ENCODE measurements around the gene ITM2C. TPM values are rescaled to one million over a fixed set of nuclear protein-coding genes. Genes with fewer than 3 reads are reported as not detected.
A peak's percentile ranks its signal among the peaks of the same experiment; 100 is the strongest.

ITM2C gene
- polyA plus RNA-seq, 3 donors, result 1.4 to 3.2 (median 2.9) TPM

GRCh38 chr2:230863031-230863430, 1.7 kb upstream of the ITM2C start:
- peaks cover 0 to 11% (median 0%) of the 10 kb centered on the region in 7 donors for H3K9me3 Mint-ChIP-seq
- H3K27ac ChIP-seq (ENCODE audit: low read depth in 1 of 2, low read length in 2 of 2), result no peak overlapping the region
- H3K4me2 ChIP-seq (replicated peaks; ENCODE audit: extremely low read depth, low read length, poor library complexity, severe bottlenecking), result no peak overlapping the region
- peaks cover 46 to 56% (median 55%) of the 10 kb centered on the region in 3 donors for H3K27me3 Mint-ChIP-seq (ENCODE audit: low read depth in 3 of 3)
- peaks cover 30% of the 10 kb centered on the region for H3K4me1 Mint-ChIP-seq
- no peak overlapping the region for H3K9ac ChIP-seq (ENCODE audit: insufficient read depth, low read length, poor library complexity, severe bottlenecking)
- no peaks in the 10 kb centered on the region for H3K9me3 ChIP-seq (replicated peaks in 1 of 2; ENCODE audit: control insufficient read depth in 1 of 2, insufficient read depth in 1 of 2, low read length in 2 of 2)
- H3K27ac Mint-ChIP-seq, result no peak overlapping the region
- no peak overlapping the region for H2AFZ ChIP-seq (ENCODE audit: insufficient read depth, low read depth, low read length, poor library complexity, severe bottlenecking)
- peaks cover 3 to 30% of the 10 kb centered on the region in 2 donors for H3K27me3 ChIP-seq (ENCODE audit: control insufficient read depth in 2 of 2, insufficient read depth in 2 of 2, low read length in 2 of 2)
- H4K20me1 ChIP-seq (ENCODE audit: insufficient read depth, low read length), result no peaks in the 10 kb centered on the region
- H3K36me3 ChIP-seq (replicated peaks in 1 of 2; ENCODE audit: control insufficient read depth in 1 of 2, insufficient read depth in 2 of 2, low read length in 2 of 2), result no peaks in the 10 kb centered on the region
- H3K36me3 Mint-ChIP-seq, result peaks cover 3 to 4% of the 10 kb centered on the region in 2 donors
- H3K4me1 ChIP-seq (ENCODE audit: control insufficient read depth in 1 of 2, insufficient read depth in 2 of 2, low read length in 2 of 2), result peaks cover 27 to 33% of the 10 kb centered on the region in 2 donors
- intact Hi-C loops (cut with micrococcal nuclease), result no loop called here
- WGBS (ENCODE audit: insufficient coverage), result 81% methylated on average over 5 of the region's 8 CpGs
- H3K79me2 ChIP-seq (ENCODE audit: insufficient read depth, low read length), result no peaks in the 10 kb centered on the region
- H3K4me3 Mint-ChIP-seq, result no peak overlapping the region
- H3K4me3 ChIP-seq (replicated peaks in 1 of 3; ENCODE audit: low read depth in 2 of 3, low read length in 3 of 3), result no peak overlapping the region
- no peak for DNase-seq
- TF ChIP-seq CTCF (IDR thresholded peaks at IDR 0.05), result no peak

GRCh38 chr2:230863442-230864121, 1.2 kb upstream of the ITM2C start:
- Histone ChIP-seq H3K79me2 (ENCODE audit: insufficient read depth, low read length) (no peaks in the 10 kb centered on the region), H3K36me3 (replicated peaks in 1 of 2; ENCODE audit: control insufficient read depth in 1 of 2, insufficient read depth in 2 of 2, low read length in 2 of 2) (no peaks in the 10 kb centered on the region), H3K9ac (ENCODE audit: insufficient read depth, low read length, poor library complexity, severe bottlenecking) (no peak overlapping the region), H3K4me3 (replicated peaks in 1 of 3; ENCODE audit: low read depth in 2 of 3, low read length in 3 of 3) (no peak overlapping the region), H3K9me3 (replicated peaks in 1 of 2; ENCODE audit: control insufficient read depth in 1 of 2, insufficient read depth in 1 of 2, low read length in 2 of 2) (no peaks in the 10 kb centered on the region), H3K4me2 (replicated peaks; ENCODE audit: extremely low read depth, low read length, poor library complexity, severe bottlenecking) (peak overlapping the region; percentile 89), H3K27ac (ENCODE audit: low read depth in 1 of 2, low read length in 2 of 2) (no peak overlapping the region), H3K27me3 (ENCODE audit: control insufficient read depth in 2 of 2, insufficient read depth in 2 of 2, low read length in 2 of 2) (peaks cover 3 to 30% of the 10 kb centered on the region in 2 donors), H3K4me1 (ENCODE audit: control insufficient read depth in 1 of 2, insufficient read depth in 2 of 2, low read length in 2 of 2) (peaks cover 27 to 33% of the 10 kb centered on the region in 2 donors), H2AFZ (ENCODE audit: insufficient read depth, low read depth, low read length, poor library complexity, severe bottlenecking) (no peak overlapping the region), H4K20me1 (ENCODE audit: insufficient read depth, low read length) (no peaks in the 10 kb centered on the region)
- WGBS (ENCODE audit: insufficient coverage), result 80% methylated on average over 9 of the region's 13 CpGs
- H3K36me3 Mint-ChIP-seq, result peaks cover 3 to 4% of the 10 kb centered on the region in 2 donors
- peaks cover 33% of the 10 kb centered on the region for H3K4me1 Mint-ChIP-seq
- peak overlapping the region; percentile 82 to 99 for H3K4me3 Mint-ChIP-seq
- intact Hi-C loops (cut with micrococcal nuclease), result no loop called here
- DNase-seq, result no peak
- peaks cover 46 to 54% (median 53%) of the 10 kb centered on the region in 3 donors for H3K27me3 Mint-ChIP-seq (ENCODE audit: low read depth in 3 of 3)
- peaks cover 0 to 11% (median 0%) of the 10 kb centered on the region in 7 donors for H3K9me3 Mint-ChIP-seq
- no peak for TF ChIP-seq CTCF (IDR thresholded peaks at IDR 0.05)
- no peak overlapping the region for H3K27ac Mint-ChIP-seq

Data from CD14-positive monocyte (primary cell).